Body of pancreas (tissue), 4 donors: ENCODE results near the gene USP22. TPM values are rescaled to one million over a fixed set of nuclear protein-coding genes. Genes with fewer than 3 reads are reported as not detected.

Source experiments
- ATAC-seq: fragments of 150-250 bp; one replicate; pipeline ENCODE4 v1.9.1; 2016
- DNase-seq, 4 donors: peaks; one replicate each; pipeline ENCODE4 v3.0.0-alpha.2; 2019
- H3K27ac ChIP-seq, 4 donors: fragments of 200-600 bp; sonication (generic); 1 replicate in 3 of 4; 2 replicates in 1 of 4; pipeline versions ENCODE4 v1.5.1 to v1.6.1; 2016 to 2019; ENCODE audit warnings: mild to moderate bottlenecking in 1 of 4, mixed read lengths in 1 of 4, moderate library complexity in 1 of 4
- H3K27me3 ChIP-seq, 2 donors: fragments of 200-600 bp; sonication (generic); one replicate each; pipeline ENCODE4 v1.6.0; 2016; ENCODE audit warnings: mild to moderate bottlenecking in 1 of 2
- H3K36me3 ChIP-seq, 2 donors: fragments of 200-600 bp; sonication (generic); replicated peaks in 1 of 2; 2 replicates each; pipeline ENCODE4 v1.5.1; 2016; ENCODE audit warnings: low read depth in 2 of 2; ENCODE audit not compliant: insufficient read depth in 1 of 2
- H3K4me1 ChIP-seq: fragments of 200-600 bp; sonication (generic); one replicate; pipeline ENCODE4 v1.6.0; 2016
- H3K4me3 ChIP-seq, 2 donors: fragments of 200-600 bp; sonication (generic); 1 replicate in 1 of 2; 2 replicates in 1 of 2; pipeline ENCODE4 v1.5.1; 2016 to 2019
- H3K9me3 ChIP-seq, 3 donors: fragments of 200-600 bp; sonication (generic); 1 replicate in 2 of 3; 2 replicates in 1 of 3; pipeline ENCODE4 v1.5.1; 2016
- CTCF ChIP-seq, 7 experiments: fragments of 450-650 bp in 4 of 7; fragments of 200-600 bp in 3 of 7; sonication (generic) in 3 of 7; IDR thresholded peaks; one replicate each; pipeline ENCODE4 v1.5.1; 2016 to 2019; ENCODE audit warnings: antibody characterized with exemption in 7 of 7
- POLR2A ChIP-seq, 3 donors: fragments of 450-650 bp; IDR thresholded peaks; one replicate each; pipeline ENCODE4 v1.6.1; 2016; ENCODE audit warnings: antibody characterized with exemption in 3 of 3, mild to moderate bottlenecking in 2 of 3
- WGBS, 2 donors: methylation state at CpG; one replicate each; pipeline ENCODE4 v1.1.5; 2017; 5-methylcytosine and 5-hydroxymethylcytosine counted together
- intact Hi-C: fragments of 100-400 bp; cut with DNase I; formaldehyde crosslinking; loops from one replicate; pipeline ENCODE4 v1.15.1; 2023
- total RNA-seq, 2 donors: library from RNA; depleted of rRNA; stranded (reverse); fragments of >200 nt; gene quantifications; one replicate each; pipeline ENCODE4 v1.1.0, GENCODE V29; 2016

Gene USP22
- total RNA-seq, 2 donors from 2014 or later, result 66.4 to 79.4 TPM

- TF ChIP-seq POLR2A (IDR thresholded peaks at IDR 0.05) (no peak), CTCF (IDR thresholded peaks at IDR 0.05) (no peak)
- Histone ChIP-seq H3K27ac (no peak overlapping the region), H3K9me3 (no peaks in the 10 kb centered on the region), H3K4me1 (no peaks in the 10 kb centered on the region), H3K4me3 (no peak overlapping the region), H3K27me3 (no peaks in the 10 kb centered on the region), H3K36me3 (peaks cover 18 to 22% of the 10 kb centered on the region in 2 donors)
- intact Hi-C loops, result loop anchor here (5.0 kb wide), 1 partner anchor 51 kb away; no protein-coding TSS in a partner anchor
- ATAC-seq (no peak), DNase-seq (no peak)
- WGBS, 2 donors, result 65 to 74% methylated on average over 3 to 5 of the region's 5 CpGs
Measured at GRCh38 chr17:20998571-20999043, 44.2 kb downstream of the USP22 start.

GRCh38 chr17:20997711-20998570, 44.9 kb downstream of the USP22 start:
- Histone ChIP-seq H3K27me3 (no peaks in the 10 kb centered on the region), H3K4me1 (peaks cover 4% of the 10 kb centered on the region), H3K36me3 (peaks cover 11 to 15% of the 10 kb centered on the region in 2 donors), H3K4me3 (no peak overlapping the region), H3K27ac (no peak overlapping the region), H3K9me3 (no peaks in the 10 kb centered on the region)
- intact Hi-C loops, result loop anchor here (5.0 kb wide), 1 partner anchor 51 kb away; no protein-coding TSS in a partner anchor
- no peak for ATAC-seq
- peak in 2 of 4 donors; percentile 11 to 13 for DNase-seq
- TF ChIP-seq POLR2A (IDR thresholded peaks at IDR 0.05), result no peak
- no peak for TF ChIP-seq CTCF (IDR thresholded peaks at IDR 0.05)
- WGBS, 2 donors, result 70 to 83% methylated on average over 6 to 18 of the region's 22 CpGs

- H3K9me3 ChIP-seq, result no peaks in the 10 kb centered on the region
- WGBS, 2 donors, result 71% methylated on average over 10 of the region's 12 CpGs; no CpG with 5 or more reads in 1 of the 2 donors
- H3K4me1 ChIP-seq, result peaks cover 9% of the 10 kb centered on the region
- H3K4me3 ChIP-seq, result no peak overlapping the region
- H3K36me3 ChIP-seq, result peaks cover 3 to 6% of the 10 kb centered on the region in 2 donors
- DNase-seq, result peak in 2 of 4 donors; percentile 3 to 7
- H3K27me3 ChIP-seq, result no peaks in the 10 kb centered on the region
- H3K27ac ChIP-seq, result no peak overlapping the region
- ATAC-seq, result no peak
- TF ChIP-seq CTCF (IDR thresholded peaks at IDR 0.05) (no peak), POLR2A (IDR thresholded peaks at IDR 0.05) (no peak)
- intact Hi-C loops, result loop anchor here (5.0 kb wide), 1 partner anchor 50 kb away; no protein-coding TSS in a partner anchor
Measured at GRCh38 chr17:20996724-20997615, 45.8 kb downstream of the USP22 start.

GRCh38 chr17:20995873-20996723, 46.7 kb downstream of the USP22 start:
- Histone ChIP-seq H3K4me1 (peaks cover 9% of the 10 kb centered on the region), H3K27me3 (no peaks in the 10 kb centered on the region), H3K36me3 (peaks cover 0 to 2% of the 10 kb centered on the region in 2 donors), H3K9me3 (no peaks in the 10 kb centered on the region), H3K4me3 (no peak overlapping the region), H3K27ac (no peak overlapping the region)
- 75 to 76% methylated on average over 12 of the region's 12 CpGs for WGBS, 2 donors
- ATAC-seq, result no peak
- peak in 1 of 4 donors; percentile 2 for DNase-seq
- TF ChIP-seq CTCF (IDR thresholded peaks at IDR 0.05) (no peak), POLR2A (IDR thresholded peaks at IDR 0.05) (no peak)
- intact Hi-C loops, result loop anchor here (5.0 kb wide), 1 partner anchor 49 kb away; no protein-coding TSS in a partner anchor
